ENCODE results near the gene MAP4K2.

MAP4K2 gene

DNA sequence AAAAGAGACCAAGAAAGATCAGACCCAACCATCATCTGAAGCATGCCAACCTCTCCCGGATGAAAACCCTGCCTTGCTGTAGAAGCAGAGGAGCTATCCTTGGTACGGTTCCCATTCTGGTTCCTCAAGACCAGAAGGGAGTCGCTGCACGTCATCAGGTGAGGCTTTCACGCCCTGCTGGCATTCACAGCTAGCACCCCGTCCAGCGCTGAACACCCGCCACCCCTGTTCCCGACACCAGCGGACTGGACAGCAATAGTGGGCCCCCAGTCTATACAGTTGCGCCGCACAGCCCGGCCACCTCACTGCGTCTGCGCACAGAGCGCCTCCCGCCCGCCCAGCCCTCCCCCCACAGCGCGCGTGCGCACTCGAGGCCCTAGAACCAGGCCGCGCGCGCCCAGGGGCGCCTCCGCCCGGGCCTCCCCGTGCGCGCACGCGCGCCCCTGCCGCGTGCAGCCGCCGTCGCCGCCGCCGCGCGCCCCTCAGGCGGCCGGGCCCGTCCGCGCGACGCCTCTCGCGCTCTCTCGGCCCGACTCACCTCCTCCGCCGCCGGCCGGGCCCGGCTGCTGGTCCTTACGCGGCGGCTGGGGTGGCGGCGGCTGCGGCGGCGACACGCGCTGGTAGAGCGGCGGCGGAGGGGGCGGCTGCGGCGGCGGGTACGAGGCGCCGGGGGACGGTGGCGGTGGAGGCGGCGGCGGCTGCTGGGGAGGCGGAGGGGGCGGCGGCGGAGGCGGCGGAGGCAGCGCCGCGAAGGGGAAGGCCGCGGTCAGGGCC is 25.4 kb downstream of the MAP4K2 start:
- no peak overlapping the region for H2AFZ ChIP-seq (ENCODE audit: low read length)
- TF ChIP-seq, protein P1, sequence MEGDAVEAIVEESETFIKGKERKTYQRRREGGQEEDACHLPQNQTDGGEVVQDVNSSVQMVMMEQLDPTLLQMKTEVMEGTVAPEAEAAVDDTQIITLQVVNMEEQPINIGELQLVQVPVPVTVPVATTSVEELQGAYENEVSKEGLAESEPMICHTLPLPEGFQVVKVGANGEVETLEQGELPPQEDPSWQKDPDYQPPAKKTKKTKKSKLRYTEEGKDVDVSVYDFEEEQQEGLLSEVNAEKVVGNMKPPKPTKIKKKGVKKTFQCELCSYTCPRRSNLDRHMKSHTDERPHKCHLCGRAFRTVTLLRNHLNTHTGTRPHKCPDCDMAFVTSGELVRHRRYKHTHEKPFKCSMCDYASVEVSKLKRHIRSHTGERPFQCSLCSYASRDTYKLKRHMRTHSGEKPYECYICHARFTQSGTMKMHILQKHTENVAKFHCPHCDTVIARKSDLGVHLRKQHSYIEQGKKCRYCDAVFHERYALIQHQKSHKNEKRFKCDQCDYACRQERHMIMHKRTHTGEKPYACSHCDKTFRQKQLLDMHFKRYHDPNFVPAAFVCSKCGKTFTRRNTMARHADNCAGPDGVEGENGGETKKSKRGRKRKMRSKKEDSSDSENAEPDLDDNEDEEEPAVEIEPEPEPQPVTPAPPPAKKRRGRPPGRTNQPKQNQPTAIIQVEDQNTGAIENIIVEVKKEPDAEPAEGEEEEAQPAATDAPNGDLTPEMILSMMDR (IDR thresholded peaks at IDR 0.05; ENCODE audit: low read length) = no peak
- no peak for TF ChIP-seq EZH2 (IDR thresholded peaks at IDR 0.05; ENCODE audit: borderline replicate concordance, low read length)
- H3K9ac ChIP-seq (ENCODE audit: low read length) = peak overlapping the region; percentile 92
- H3K4me1 ChIP-seq (ENCODE audit: insufficient read depth, low read length, severe bottlenecking) = peaks cover 67% of the 10 kb centered on the region
- H3K36me3 ChIP-seq (ENCODE audit: insufficient read depth, low read length) = peaks cover 49% of the 10 kb centered on the region
- peaks cover 13% of the 10 kb centered on the region for H4K20me1 ChIP-seq (ENCODE audit: insufficient read depth, low read length)
- H3K4me2 ChIP-seq (ENCODE audit: low read length) = peak overlapping the region; percentile 87
- peak overlapping the region; percentile 99 for H3K4me3 ChIP-seq (ENCODE audit: low read depth, low read length, poor library complexity, severe bottlenecking)
- H3F3A ChIP-seq (ENCODE audit: insufficient read depth, low read length) = peaks cover 4% of the 10 kb centered on the region; the same call in 1 of the 2 replicates
- H3K79me2 ChIP-seq (ENCODE audit: insufficient read depth, low read length) = peaks cover 27% of the 10 kb centered on the region
- H3K9me2 ChIP-seq (ENCODE audit: low read depth, low read length) = no peaks in the 10 kb centered on the region
- H3K27me3 ChIP-seq (ENCODE audit: insufficient read depth, low read length) = no peaks in the 10 kb centered on the region
- no peaks in the 10 kb centered on the region for H3K9me3 ChIP-seq (ENCODE audit: low read length)
- H3K27ac ChIP-seq (ENCODE audit: low read depth, low read length, poor library complexity, severe bottlenecking) = peak overlapping the region; percentile 97

DNA sequence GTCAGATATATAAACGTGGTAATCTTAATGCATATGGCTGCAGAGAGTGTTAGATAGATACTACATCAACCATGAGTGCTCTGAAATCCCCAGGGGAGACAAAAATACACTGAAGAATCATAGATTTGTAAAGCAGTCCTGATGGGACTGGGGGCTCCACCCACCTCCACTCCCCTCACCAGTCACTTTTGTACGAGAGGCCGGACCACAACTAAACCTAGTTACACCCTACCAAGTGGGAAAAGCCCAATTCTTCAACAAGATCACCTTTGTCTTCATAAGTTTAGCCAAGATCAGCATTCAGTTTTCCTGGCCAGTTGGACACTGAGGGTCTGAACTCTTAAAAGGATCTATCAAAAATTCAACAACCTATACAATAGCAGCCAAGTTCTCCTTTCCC is 26.1 kb downstream of the MAP4K2 start:
- no peaks in the 10 kb centered on the region for H3K27me3 ChIP-seq (ENCODE audit: insufficient read depth, low read length)
- H3K27ac ChIP-seq (ENCODE audit: low read depth, low read length, poor library complexity, severe bottlenecking) = no peak overlapping the region
- H3K36me3 ChIP-seq (ENCODE audit: insufficient read depth, low read length) = peaks cover 57% of the 10 kb centered on the region
- H3K9me2 ChIP-seq (ENCODE audit: low read depth, low read length) = no peaks in the 10 kb centered on the region
- peaks cover 13% of the 10 kb centered on the region for H4K20me1 ChIP-seq (ENCODE audit: insufficient read depth, low read length)
- no peak for TF ChIP-seq EZH2 (IDR thresholded peaks at IDR 0.05; ENCODE audit: borderline replicate concordance, low read length)
- TF ChIP-seq, protein P1 (IDR thresholded peaks at IDR 0.05; ENCODE audit: low read length) = no peak
- no peak overlapping the region for H2AFZ ChIP-seq (ENCODE audit: low read length)
- peaks cover 5% of the 10 kb centered on the region; the same call in 1 of the 2 replicates for H3F3A ChIP-seq (ENCODE audit: insufficient read depth, low read length)
- no peaks in the 10 kb centered on the region for H3K9me3 ChIP-seq (ENCODE audit: low read length)
- peaks cover 27% of the 10 kb centered on the region for H3K79me2 ChIP-seq (ENCODE audit: insufficient read depth, low read length)
- H3K4me1 ChIP-seq (ENCODE audit: insufficient read depth, low read length, severe bottlenecking) = peaks cover 67% of the 10 kb centered on the region
- H3K4me2 ChIP-seq (ENCODE audit: low read length) = peak overlapping the region; percentile 87
- peak overlapping the region; percentile 90 for H3K9ac ChIP-seq (ENCODE audit: low read length)
- peak overlapping the region; percentile 99 for H3K4me3 ChIP-seq (ENCODE audit: low read depth, low read length, poor library complexity, severe bottlenecking)

DNA sequence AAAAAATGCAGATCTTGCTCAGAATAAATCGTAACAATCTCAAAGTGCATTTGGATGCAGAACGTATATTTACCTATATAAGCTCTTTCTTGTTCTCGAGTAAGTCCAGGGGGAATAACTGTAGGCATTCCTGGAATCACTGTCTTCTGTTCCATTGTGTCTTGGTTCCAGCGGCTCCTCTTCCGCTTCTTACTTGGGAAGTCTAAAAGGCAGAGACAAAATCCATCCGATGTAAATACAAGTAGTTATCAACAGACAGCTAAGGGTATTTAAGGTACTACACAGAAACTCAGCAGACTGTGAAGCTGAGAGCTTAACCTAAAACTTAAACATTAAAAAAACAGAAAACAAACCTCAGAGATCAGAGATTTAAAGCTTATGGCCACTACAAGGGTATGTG is 26.6 kb downstream of the MAP4K2 start:
- H3K4me3 ChIP-seq (ENCODE audit: low read depth, low read length, poor library complexity, severe bottlenecking) = peak overlapping the region; percentile 99
- H3K27me3 ChIP-seq (ENCODE audit: insufficient read depth, low read length) = no peaks in the 10 kb centered on the region
- H4K20me1 ChIP-seq (ENCODE audit: insufficient read depth, low read length) = peaks cover 13% of the 10 kb centered on the region
- H3K9me2 ChIP-seq (ENCODE audit: low read depth, low read length) = no peaks in the 10 kb centered on the region
- no peaks in the 10 kb centered on the region for H3K9me3 ChIP-seq (ENCODE audit: low read length)
- H3K9ac ChIP-seq (ENCODE audit: low read length) = peak overlapping the region; percentile 90
- peaks cover 69% of the 10 kb centered on the region for H3K4me1 ChIP-seq (ENCODE audit: insufficient read depth, low read length, severe bottlenecking)
- peaks cover 6% of the 10 kb centered on the region; the same call in 1 of the 2 replicates for H3F3A ChIP-seq (ENCODE audit: insufficient read depth, low read length)
- H3K27ac ChIP-seq (ENCODE audit: low read depth, low read length, poor library complexity, severe bottlenecking) = no peak overlapping the region
- H3K4me2 ChIP-seq (ENCODE audit: low read length) = peak overlapping the region; percentile 87
- no peak overlapping the region for H2AFZ ChIP-seq (ENCODE audit: low read length)
- peaks cover 27% of the 10 kb centered on the region for H3K79me2 ChIP-seq (ENCODE audit: insufficient read depth, low read length)
- H3K36me3 ChIP-seq (ENCODE audit: insufficient read depth, low read length) = peaks cover 61% of the 10 kb centered on the region
- TF ChIP-seq, protein P1 (IDR thresholded peaks at IDR 0.05; ENCODE audit: low read length) = no peak
- TF ChIP-seq EZH2 (IDR thresholded peaks at IDR 0.05; ENCODE audit: borderline replicate concordance, low read length) = no peak
